SIG-M5 (cell line): ENCODE results near the gene B3GALT6.

Source experiments
- DNase-seq: peaks from one replicate; lab custom pipeline; 2025; lab: John Stamatoyannopoulos, UW

Gene B3GALT6

GRCh38 chr1:1264868-1265272 is 32.8 kb downstream of the B3GALT6 start:
- DNase-seq = no peak

- no peak for DNase-seq
Measured at GRCh38 chr1:1267488-1268283, 35.6 kb downstream of the B3GALT6 start.

- DNase-seq = no peak
Measured at GRCh38 chr1:1268284-1268682, 36.2 kb downstream of the B3GALT6 start.

- DNase-seq = no peak
Measured at GRCh38 chr1:1270813-1271212, 38.8 kb downstream of the B3GALT6 start.

GRCh38 chr1:1272341-1273208 is 40.5 kb downstream of the B3GALT6 start:
- no peak for DNase-seq

- no peak for DNase-seq
Measured at GRCh38 chr1:1273209-1273511, 41.1 kb downstream of the B3GALT6 start.

GRCh38 chr1:1273512-1274298 is 41.7 kb downstream of the B3GALT6 start, which contains the start of gene UBE2J2:
Gene UBE2J2, minus strand, starts transcription at chr1:1273854. Its CDS starts 5,862 bp downstream, at chr1:1267992.
- peak; percentile 21 for DNase-seq

- no peak for DNase-seq
Measured at GRCh38 chr1:1274299-1274930, 42.4 kb downstream of the B3GALT6 start.

GRCh38 chr1:1274931-1275431 is 42.9 kb downstream of the B3GALT6 start:
- no peak for DNase-seq

- no peak for DNase-seq
Measured at GRCh38 chr1:1275836-1276235, 43.8 kb downstream of the B3GALT6 start.

- DNase-seq = no peak
Measured at GRCh38 chr1:1278620-1279019, 46.6 kb downstream of the B3GALT6 start.

- no peak for DNase-seq
Measured at GRCh38 chr1:1279028-1279427, 47.0 kb downstream of the B3GALT6 start.

- no peak for DNase-seq
Measured at GRCh38 chr1:1280782-1281481, 48.9 kb downstream of the B3GALT6 start.

GRCh38 chr1:1281533-1282321 is 49.7 kb downstream of the B3GALT6 start:
- DNase-seq = no peak

- no peak for DNase-seq
Measured at GRCh38 chr1:1282998-1283397, 51.0 kb downstream of the B3GALT6 start.

- DNase-seq = no peak
Measured at GRCh38 chr1:1283821-1284220, 51.8 kb downstream of the B3GALT6 start.
